Gastrocnemius medialis (tissue), 4 donors: ENCODE data around the gene SRGAP3.

Experiments used
- CTCF ChIP-seq, 5 experiments: fragments of 450-650 bp in 3 of 5; fragments of 200-600 bp in 2 of 5; sonication (generic) in 2 of 5; IDR thresholded peaks in 4 of 5; conservative IDR thresholded peaks in 1 of 5; 1 replicate in 4 of 5; 2 replicates in 1 of 5; pipeline ENCODE4 v1.5.1; 2016 to 2019; ENCODE audit warnings: antibody characterized with exemption in 5 of 5, mild to moderate bottlenecking in 3 of 5, moderate library complexity in 3 of 5
- POLR2A ChIP-seq, 2 donors: fragments of 450-650 bp; IDR thresholded peaks; one replicate each; pipeline ENCODE4 v1.6.1; 2017; ENCODE audit warnings: antibody characterized with exemption in 2 of 2, mild to moderate bottlenecking in 2 of 2, moderate library complexity in 2 of 2

DNA sequence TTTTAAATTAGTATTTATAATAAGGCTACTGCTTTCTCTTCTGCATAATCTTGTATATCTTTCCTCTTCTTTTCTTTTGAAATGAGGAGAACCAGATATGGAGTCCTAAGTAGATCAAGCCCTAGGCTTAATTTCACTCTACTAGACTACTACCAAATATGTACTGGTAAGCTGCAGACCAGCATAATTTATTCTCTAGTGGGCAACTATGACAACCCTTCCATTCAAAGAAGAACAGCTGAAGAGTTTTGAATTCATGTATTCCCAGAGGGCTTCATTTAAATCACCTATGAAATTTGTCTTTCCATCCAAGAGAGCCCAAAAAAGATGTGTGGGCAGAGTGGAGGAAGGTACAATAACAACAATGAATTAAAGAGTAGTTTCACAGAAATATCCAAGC lies 296.1 kb downstream of the SRGAP3 start:
- no peak for TF ChIP-seq CTCF (IDR thresholded peaks at IDR 0.05 in 4 of 5, conservative IDR thresholded peaks at IDR 0.05 in 1 of 5)
- TF ChIP-seq POLR2A (IDR thresholded peaks at IDR 0.05), result no peak
